DOHH2 (cell line): ENCODE results near the gene MYO9A.

Experiments used
- EZH2phosphoT487 ChIP-seq: fragments of 200-600 bp; sonication (generic); IDR thresholded peaks from 2 replicates; pipeline ENCODE4 v1.6.1; 2017; ENCODE audit warnings: borderline replicate concordance, mild to moderate bottlenecking, antibody characterized with exemption, low read length, moderate library complexity, mixed read lengths
- TF ChIP-seq, protein P1 (sequence below): fragments of 200-600 bp; sonication (generic); IDR thresholded peaks from one replicate; pipeline ENCODE4 v1.5.1; 2014; ENCODE audit warnings: antibody characterized with exemption, mild to moderate bottlenecking, low read depth, low read length; ENCODE audit not compliant: poor library complexity, severe bottlenecking

DNA sequence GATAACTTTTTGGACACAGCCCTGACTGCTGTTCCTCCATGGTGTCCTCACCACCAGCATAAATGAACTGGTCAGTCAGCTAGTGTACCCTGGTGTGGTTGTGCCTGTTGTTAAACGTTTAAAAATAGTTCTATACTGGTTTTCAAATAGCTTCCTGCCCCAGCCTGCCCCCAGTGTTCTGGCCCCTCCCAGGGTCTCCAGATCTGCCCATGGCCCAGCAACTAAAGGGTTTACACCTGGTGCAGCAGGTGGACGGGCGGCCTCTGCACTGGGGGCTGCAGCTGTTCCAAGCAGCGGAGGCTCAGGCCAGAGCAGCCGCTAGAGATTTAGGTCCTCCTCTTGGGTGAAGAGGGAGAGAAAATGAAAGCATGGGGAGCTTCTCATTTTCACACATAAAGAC, 313.7 kb downstream of the MYO9A start:
- TF ChIP-seq, protein P1, sequence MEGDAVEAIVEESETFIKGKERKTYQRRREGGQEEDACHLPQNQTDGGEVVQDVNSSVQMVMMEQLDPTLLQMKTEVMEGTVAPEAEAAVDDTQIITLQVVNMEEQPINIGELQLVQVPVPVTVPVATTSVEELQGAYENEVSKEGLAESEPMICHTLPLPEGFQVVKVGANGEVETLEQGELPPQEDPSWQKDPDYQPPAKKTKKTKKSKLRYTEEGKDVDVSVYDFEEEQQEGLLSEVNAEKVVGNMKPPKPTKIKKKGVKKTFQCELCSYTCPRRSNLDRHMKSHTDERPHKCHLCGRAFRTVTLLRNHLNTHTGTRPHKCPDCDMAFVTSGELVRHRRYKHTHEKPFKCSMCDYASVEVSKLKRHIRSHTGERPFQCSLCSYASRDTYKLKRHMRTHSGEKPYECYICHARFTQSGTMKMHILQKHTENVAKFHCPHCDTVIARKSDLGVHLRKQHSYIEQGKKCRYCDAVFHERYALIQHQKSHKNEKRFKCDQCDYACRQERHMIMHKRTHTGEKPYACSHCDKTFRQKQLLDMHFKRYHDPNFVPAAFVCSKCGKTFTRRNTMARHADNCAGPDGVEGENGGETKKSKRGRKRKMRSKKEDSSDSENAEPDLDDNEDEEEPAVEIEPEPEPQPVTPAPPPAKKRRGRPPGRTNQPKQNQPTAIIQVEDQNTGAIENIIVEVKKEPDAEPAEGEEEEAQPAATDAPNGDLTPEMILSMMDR, result no peak
- no peak for TF ChIP-seq EZH2phosphoT487
